H1 (cell line): Measurements from ENCODE around the gene FNDC10. TPM values are rescaled to one million over a fixed set of nuclear protein-coding genes. Genes with fewer than 3 reads are reported as not detected.

Experiments used
- CTCF ChIA-PET: fragments of 300-600 bp; sonication (Branson Sonifier 250); formaldehyde crosslinking; loops from one replicate; lab custom pipeline; 2021; ENCODE audit not compliant: partially characterized antibody; lab: Charles Lee
- POLR2A ChIA-PET: fragments of 300-600 bp; sonication (Branson Sonifier 250); formaldehyde crosslinking; loops from one replicate; lab custom pipeline; 2021; ENCODE audit warnings: inconsistent platforms; ENCODE audit not compliant: partially characterized antibody; lab: Charles Lee
- DNase-seq, 2 experiments: peaks; one replicate each; pipeline versions ENCODE4 v3.0.0 to v3.0.0-alpha.2; 2010 to 2022; ENCODE audit warnings: low spot score in 2 of 2, low read depth in 1 of 2, mixed read lengths in 1 of 2
- FAIRE-seq: peaks from 2 replicates; lab custom pipeline; 2011; peaks lifted over from hg19 to GRCh38; lab: Jason Lieb, UNC
- H2AFZ ChIP-seq: 2 replicates; pipeline ENCODE4 v1.8.1; 2012; ENCODE audit warnings: low read length, inconsistent platforms
- H2AK5ac ChIP-seq: 2 replicates; pipeline ENCODE4 v1.6.1; 2013; ENCODE audit warnings: low read depth, low read length
- H2BK120ac ChIP-seq: replicated peaks from 2 replicates; pipeline ENCODE3; 2013; ENCODE audit warnings: low read depth, low read length, inconsistent platforms
- H2BK12ac ChIP-seq: 2 replicates; pipeline ENCODE4 v1.6.1; 2013; ENCODE audit warnings: low read depth, low read length
- H2BK15ac ChIP-seq: 2 replicates; pipeline ENCODE4 v1.6.1; 2013; ENCODE audit warnings: low read length
- H2BK20ac ChIP-seq: 2 replicates; pipeline ENCODE4 v1.6.1; 2013; ENCODE audit warnings: low read length
- H2BK5ac ChIP-seq: 2 replicates; pipeline ENCODE4 v1.6.1; 2013; ENCODE audit warnings: low read depth, low read length
- H3K14ac ChIP-seq: 2 replicates; pipeline ENCODE4 v1.6.1; 2013; ENCODE audit warnings: inconsistent platforms; ENCODE audit not compliant: insufficient read length
- H3K18ac ChIP-seq: 2 replicates; pipeline ENCODE4 v1.6.1; 2013; ENCODE audit warnings: low read length; ENCODE audit errors: extremely low read depth
- H3K23ac ChIP-seq: 2 replicates; pipeline ENCODE4 v1.6.1; 2013; ENCODE audit warnings: inconsistent platforms; ENCODE audit not compliant: insufficient read length
- H3K23me2 ChIP-seq: 2 replicates; pipeline ENCODE4 v1.6.1; 2013; ENCODE audit warnings: low read depth, low read length
- H3K27ac ChIP-seq: 2 replicates; pipeline ENCODE4 v1.6.1; 2011; ENCODE audit warnings: low read depth, low read length, inconsistent platforms
- H3K27me3 ChIP-seq, 4 experiments: replicated peaks in 1 of 4; 1 replicate in 1 of 4; 2 replicates in 3 of 4; pipeline versions ENCODE4 v1.6.1 to v1.8.1; 2011 to 2013; ENCODE audit warnings: low read length in 3 of 4, mild to moderate bottlenecking in 3 of 4, inconsistent platforms in 2 of 4, mixed read lengths in 2 of 4, moderate library complexity in 1 of 4; ENCODE audit not compliant: control insufficient read depth in 3 of 4, insufficient read depth in 3 of 4; ENCODE audit errors: extremely low read depth in 1 of 4
- H3K36me3 ChIP-seq, 4 experiments: 2 replicates each; pipeline versions ENCODE4 v1.6.1 to v1.8.1; 2011 to 2013; ENCODE audit warnings: mild to moderate bottlenecking in 4 of 4, low read length in 3 of 4, moderate library complexity in 2 of 4, control low read depth in 1 of 4, inconsistent platforms in 1 of 4; ENCODE audit not compliant: insufficient read depth in 4 of 4, control insufficient read depth in 2 of 4
- H3K4ac ChIP-seq: replicated peaks from 2 replicates; pipeline ENCODE3; 2013; ENCODE audit warnings: low read length, low read depth, mixed read lengths, inconsistent platforms; ENCODE audit not compliant: insufficient read length
- H3K4me1 ChIP-seq, 4 experiments: replicated peaks in 1 of 4; 1 replicate in 1 of 4; 2 replicates in 3 of 4; pipeline versions ENCODE4 v1.6.1 to v1.8.1; 2011 to 2013; ENCODE audit warnings: low read length in 3 of 4, inconsistent platforms in 2 of 4, mixed read lengths in 1 of 4; ENCODE audit not compliant: insufficient read depth in 4 of 4, control insufficient read depth in 3 of 4
- H3K4me2 ChIP-seq, 2 experiments: 2 replicates each; pipeline versions ENCODE4 v1.6.1 to v1.8.1; 2011 to 2013; ENCODE audit warnings: low read depth in 2 of 2, low read length in 2 of 2, control low read depth in 1 of 2, inconsistent platforms in 1 of 2, mild to moderate bottlenecking in 1 of 2; ENCODE audit not compliant: insufficient read depth in 1 of 2
- H3K4me3 ChIP-seq, 4 experiments: fragments of 200-600, 300-600 bp in 1 of 4; sonication (generic), shearing (Covaris generic), sonication (Bioruptor Twin) in 1 of 4; 2 replicates each; pipeline versions ENCODE4 v1.5.1 to v1.8.1; 2011 to 2016; ENCODE audit warnings: low read length in 4 of 4, low read depth in 3 of 4, control low read depth in 2 of 4, inconsistent platforms in 2 of 4, mild to moderate bottlenecking in 2 of 4, mixed read lengths in 1 of 4, moderate library complexity in 1 of 4; ENCODE audit not compliant: insufficient read depth in 2 of 4; ENCODE audit errors: extremely low read depth in 1 of 4
- H3K56ac ChIP-seq: replicated peaks from 2 replicates; pipeline ENCODE3; 2013; ENCODE audit warnings: low read depth, mild to moderate bottlenecking, mixed read lengths, low read length, inconsistent platforms; ENCODE audit not compliant: insufficient read length
- H3K79me1 ChIP-seq: 2 replicates; pipeline ENCODE4 v1.6.1; 2013; ENCODE audit warnings: low read depth, low read length, control low read depth
- H3K79me2 ChIP-seq, 2 experiments: 2 replicates each; pipeline versions ENCODE4 v1.6.1 to v1.8.1; 2012 to 2013; ENCODE audit warnings: low read length in 2 of 2, mild to moderate bottlenecking in 2 of 2, inconsistent platforms in 1 of 2; ENCODE audit not compliant: insufficient read depth in 2 of 2, control insufficient read depth in 1 of 2
- H3K9ac ChIP-seq, 4 experiments: replicated peaks in 1 of 4; 1 replicate in 1 of 4; 2 replicates in 3 of 4; pipeline versions ENCODE4 v1.6.1 to v1.8.1; 2011 to 2013; ENCODE audit warnings: low read depth in 3 of 4, low read length in 3 of 4, control low read depth in 2 of 4, mild to moderate bottlenecking in 2 of 4, moderate library complexity in 2 of 4, inconsistent platforms in 1 of 4; ENCODE audit errors: extremely low read depth in 1 of 4
- H3K9me3 ChIP-seq, 2 experiments: 2 replicates each; pipeline versions ENCODE4 v1.6.1 to v1.8.1; 2012 to 2013; ENCODE audit warnings: mild to moderate bottlenecking in 2 of 2, moderate library complexity in 2 of 2, control low read depth in 1 of 2, inconsistent platforms in 1 of 2, low read depth in 1 of 2, low read length in 1 of 2, mixed read lengths in 1 of 2; ENCODE audit not compliant: insufficient read depth in 2 of 2
- H4K20me1 ChIP-seq, 2 experiments: replicated peaks in 1 of 2; 2 replicates each; pipeline versions ENCODE3 to v1.8.1; 2011 to 2013; ENCODE audit warnings: inconsistent platforms in 2 of 2, low read length in 2 of 2, mild to moderate bottlenecking in 1 of 2; ENCODE audit not compliant: insufficient read depth in 2 of 2, control insufficient read depth in 1 of 2
- H4K5ac ChIP-seq: 2 replicates; pipeline ENCODE4 v1.6.1; 2013; ENCODE audit warnings: low read length, low read depth, mixed read lengths, inconsistent platforms; ENCODE audit not compliant: insufficient read length
- H4K8ac ChIP-seq: 2 replicates; pipeline ENCODE4 v1.8.0; 2013; ENCODE audit warnings: mild to moderate bottlenecking, moderate library complexity, low read length, inconsistent platforms; ENCODE audit not compliant: insufficient read depth; ENCODE audit errors: extremely low read depth
- H4K91ac ChIP-seq: replicated peaks from 2 replicates; pipeline ENCODE3; 2013; ENCODE audit warnings: low read length, mixed read lengths, inconsistent platforms; ENCODE audit not compliant: insufficient read length
- ASH2L ChIP-seq: fragments of 200-600, 300-600 bp; sonication (generic); IDR thresholded peaks from one replicate; pipeline ENCODE4 v1.7.1; 2017; ENCODE audit warnings: low read length
- CBX8 ChIP-seq: fragments of 300-800, 300-1000 bp; sonication (generic); IDR thresholded peaks from 2 replicates; pipeline ENCODE4 v1.7.1; 2016; ENCODE audit warnings: low read depth, low read length, borderline replicate concordance
- KDM1A ChIP-seq: fragments of 200-600, 300-600 bp; sonication (generic); IDR thresholded peaks from 2 replicates; pipeline ENCODE4 v1.7.1; 2016; ENCODE audit warnings: mild to moderate bottlenecking, low read length, borderline replicate concordance
- MAX ChIP-seq: IDR thresholded peaks from 2 replicates; pipeline ENCODE4 v1.6.1; 2012; ENCODE audit warnings: inconsistent platforms
- NANOG ChIP-seq: IDR thresholded peaks from 2 replicates; pipeline ENCODE4 v1.6.1; 2011; ENCODE audit warnings: low read length, low read depth, mild to moderate bottlenecking, inconsistent platforms; ENCODE audit not compliant: insufficient read depth, poor library complexity, severe bottlenecking
- TCF12 ChIP-seq: IDR thresholded peaks from 2 replicates; pipeline ENCODE4 v1.6.1; 2011; ENCODE audit warnings: low read depth, mild to moderate bottlenecking, low read length
- WGBS, 2 experiments: shearing (Covaris generic) in 1 of 2; methylation state at CpG; one replicate each; pipeline versions ENCODE4 v1.1.6 to v1.1.7; 2013 to 2015; ENCODE audit warnings: low lambda C conversion rate in 2 of 2, mixed read lengths in 2 of 2, inconsistent platforms in 1 of 2, low coverage in 1 of 2, missing lambda C conversion rate in 1 of 2; ENCODE audit not compliant: insufficient replicate concordance in 2 of 2, insufficient coverage in 1 of 2, insufficient read length in 1 of 2; ENCODE audit errors: extremely low coverage in 1 of 2, missing lambda C conversion rate in 1 of 2; 5-methylcytosine and 5-hydroxymethylcytosine counted together
- polyA plus RNA-seq, 7 experiments: library from polyadenylated mRNA; depleted of rRNA in 3 of 7; stranded (reverse) in 5 of 7; unstranded in 2 of 7; fragments of >200 nt in 5 of 7; fragments of 200-250 nt in 2 of 7; gene quantifications; 1 replicate in 5 of 7; 2 replicates in 1 of 7; 4 replicates in 1 of 7; pipeline versions ENCODE4 v1.2.1 to v1.2.3, GENCODE V29; 2011 to 2013; ENCODE audit warnings: missing spikeins in 2 of 7, mixed read lengths in 2 of 7
- total RNA-seq: library from RNA; stranded (reverse); fragmentation: NEBNext Ultra II Directional; extraction: Animal tissue kit (Norgen Biotek cat#: 25700); gene quantifications from 2 replicates; pipeline ENCODE4 v1.2.1, GENCODE V29; 2021

FNDC10 gene
- total and polyA plus RNA-seq, 2 of the 8 experiments (the other 6 are each of a cell fraction or from before 2014, with no cell fraction given) = 19.0 to 21.8 TPM

GRCh38 chr1:1627261-1627828 lies 27.4 kb upstream of the FNDC10 start:
- no peaks in the 10 kb centered on the region for H3K36me3 ChIP-seq
- no peaks in the 10 kb centered on the region for H3K79me1 ChIP-seq
- peaks cover 0 to 6% (median 2%) of the 10 kb centered on the region in 4 experiments; a peak in 4 of 7 replicates for H3K4me1 ChIP-seq
- no peaks in the 10 kb centered on the region for H3K9me3 ChIP-seq
- no peak overlapping the region for H2BK120ac ChIP-seq
- FAIRE-seq = no peak
- WGBS, 2 experiments = 90% methylated on average over 33 of the region's 37 CpGs; no CpG with 5 or more reads in 1 of the 2 experiments
- no peak overlapping the region for H4K91ac ChIP-seq
- no peak overlapping the region for H4K8ac ChIP-seq
- ChIA-PET CTCF (interaction anchor here (3.8 kb wide), 1 partner anchor 7 kb away, joined by 21 read pairs; no protein-coding TSS in a partner anchor), POLR2A (interaction anchor here (1.2 to 1.8 kb wide), 3 partner anchors 9 to 24 kb away, joined by 3 to 8 read pairs (median 5); partner anchors contain the start of gene MIB2)
- no peak overlapping the region for H2BK12ac ChIP-seq
- H2AFZ ChIP-seq = no peak overlapping the region
- no peak overlapping the region for H3K4me3 ChIP-seq
- DNase-seq = peak in 1 of 2 experiments; percentile 49
- H3K9ac ChIP-seq = no peak overlapping the region
- no peak overlapping the region for H3K18ac ChIP-seq
- H2BK5ac ChIP-seq = 0 out of 2 replicates have a peak overlapping the region, but pooled peaks have one; percentile 52
- peaks cover 8 to 23% (median 14%) of the 10 kb centered on the region in 4 experiments; a peak in 6 of 7 replicates for H3K27me3 ChIP-seq
- no peak overlapping the region for H3K23ac ChIP-seq
- no peak overlapping the region for H3K27ac ChIP-seq
- H4K5ac ChIP-seq = no peak overlapping the region
- H3K79me2 ChIP-seq = no peaks in the 10 kb centered on the region
- H3K4me2 ChIP-seq = no peak overlapping the region
- peaks cover 0 to 12% of the 10 kb centered on the region in 2 experiments for H4K20me1 ChIP-seq
- H2AK5ac ChIP-seq = no peak overlapping the region
- no peak overlapping the region for H3K14ac ChIP-seq
- H2BK20ac ChIP-seq = no peak overlapping the region
- no peak overlapping the region for H2BK15ac ChIP-seq
- H3K56ac ChIP-seq = no peak overlapping the region
- no peak overlapping the region for H3K4ac ChIP-seq
- peaks cover 9% of the 10 kb centered on the region; the same call in 1 of the 2 replicates for H3K23me2 ChIP-seq
- TF ChIP-seq NANOG (no peak), TCF12 (no peak), MAX (no peak), KDM1A (no peak), ASH2L (no peak), CBX8 (no peak)
